GM15510 (cell line): ENCODE data around the gene RAB11FIP3.

Experiments used
- POLR2A ChIP-seq: IDR thresholded peaks from 3 replicates; pipeline ENCODE4 v1.6.1; 2011; ENCODE audit warnings: borderline replicate concordance; ENCODE audit not compliant: insufficient read length; ENCODE audit errors: extremely low read depth

The RAB11FIP3 gene

GRCh38 chr16:499924-500323 lies 74.5 kb downstream of the RAB11FIP3 start:
- TF ChIP-seq POLR2A: no peak

GRCh38 chr16:500709-501108 lies 75.3 kb downstream of the RAB11FIP3 start:
- TF ChIP-seq POLR2A: no peak

DNA sequence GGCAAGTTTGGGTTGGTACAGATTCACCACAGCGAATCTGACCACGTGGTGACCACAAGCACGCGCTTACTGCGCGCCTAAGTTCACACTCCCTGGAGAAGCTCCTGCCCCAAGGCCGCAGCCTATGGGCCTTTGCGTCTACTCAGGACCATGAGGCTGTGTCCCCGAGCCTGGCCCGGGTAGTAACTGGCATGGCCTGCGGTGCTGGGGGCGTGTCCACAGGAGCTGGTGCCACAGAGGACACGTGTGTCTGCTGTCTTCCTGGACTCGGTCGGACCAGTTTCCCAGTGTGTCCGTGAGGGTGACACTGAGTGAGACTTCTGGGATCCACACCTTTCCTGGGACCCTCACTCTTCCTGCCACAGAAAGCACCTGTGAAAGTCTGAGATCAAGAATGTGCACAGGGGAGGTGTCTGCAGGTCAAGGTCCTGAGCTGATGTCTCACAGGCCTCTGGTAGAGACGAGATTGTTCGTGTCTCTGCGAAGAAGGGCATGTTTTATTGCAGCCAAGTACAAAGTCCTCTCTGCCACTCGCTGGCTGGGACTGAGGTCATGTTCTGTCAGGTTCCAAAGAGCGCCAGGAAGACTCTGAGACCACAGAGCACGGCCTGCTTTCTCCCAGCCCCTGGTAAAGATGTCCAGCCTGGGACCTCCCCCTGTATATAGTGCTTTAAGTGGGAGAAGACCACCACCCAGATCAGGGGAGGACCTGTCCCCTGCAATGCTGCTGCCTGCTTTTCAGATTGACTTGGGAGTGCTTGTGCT lies 76.9 kb downstream of the RAB11FIP3 start:
- no peak for TF ChIP-seq POLR2A

GRCh38 chr16:503150-504071 lies 78.0 kb downstream of the RAB11FIP3 start:
- no peak for TF ChIP-seq POLR2A

GRCh38 chr16:505479-506245 lies 80.2 kb downstream of the RAB11FIP3 start:
- no peak for TF ChIP-seq POLR2A

GRCh38 chr16:506246-506546 lies 80.7 kb downstream of the RAB11FIP3 start:
- TF ChIP-seq POLR2A: no peak

DNA sequence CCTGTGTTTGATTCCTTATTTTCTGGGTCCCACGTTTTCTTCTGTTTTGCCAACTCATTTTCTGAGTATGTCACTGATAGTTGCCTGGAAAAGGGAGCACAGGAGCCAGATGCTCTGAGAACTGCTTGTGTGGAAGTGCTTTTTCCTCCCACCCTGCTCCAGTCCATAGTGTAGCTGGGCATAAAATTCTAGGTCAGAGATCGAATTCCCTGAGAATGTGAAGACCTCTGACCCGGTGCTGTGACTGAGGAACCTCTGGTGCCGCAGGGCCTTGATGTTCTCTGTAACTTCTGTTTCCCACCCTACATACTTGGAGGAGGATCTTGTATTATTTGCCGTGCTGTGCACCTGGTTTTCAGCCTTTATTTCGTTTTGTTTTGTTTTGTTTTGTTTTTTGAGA lies 82.5 kb downstream of the RAB11FIP3 start:
- no peak for TF ChIP-seq POLR2A

GRCh38 chr16:508884-509736 lies 83.7 kb downstream of the RAB11FIP3 start:
- no peak for TF ChIP-seq POLR2A

DNA sequence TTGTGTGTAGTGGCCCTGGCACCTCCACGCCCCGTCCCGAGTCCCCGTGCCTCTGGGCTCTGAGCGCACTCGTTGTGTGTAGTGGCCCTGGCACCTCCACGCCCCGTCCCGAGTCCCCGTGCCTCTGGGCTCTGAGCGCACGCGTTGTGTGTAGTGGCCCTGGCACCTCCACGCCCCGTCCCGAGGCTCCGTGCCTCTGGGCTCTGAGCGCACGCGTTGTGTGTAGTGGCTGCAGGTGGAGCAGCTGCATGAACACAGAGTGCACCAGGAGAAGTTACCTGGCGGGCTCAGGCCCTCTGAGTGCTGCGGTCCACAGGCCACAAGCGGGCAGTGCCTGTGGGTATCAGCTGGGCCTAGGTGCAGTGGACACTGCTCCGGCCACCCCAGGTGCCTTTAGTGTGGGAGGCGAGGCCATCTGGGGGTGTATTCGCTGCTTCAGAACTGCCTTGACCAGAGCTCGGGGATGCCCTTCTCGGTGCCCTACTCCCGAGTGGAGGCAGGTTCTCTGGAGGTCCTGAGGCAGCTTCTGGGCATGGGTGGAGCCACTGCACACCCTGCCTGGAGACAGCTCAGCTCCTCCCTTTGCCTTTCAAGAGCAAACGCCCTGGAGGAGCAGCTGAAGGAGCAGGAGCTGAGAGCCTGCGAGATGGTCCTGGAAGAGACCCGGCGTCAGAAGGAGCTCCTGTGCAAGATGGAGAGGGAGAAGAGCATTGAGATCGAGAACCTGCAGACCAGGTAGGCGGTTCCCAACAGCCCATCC lies 84.8 kb downstream of the RAB11FIP3 start:
- TF ChIP-seq POLR2A: no peak

DNA sequence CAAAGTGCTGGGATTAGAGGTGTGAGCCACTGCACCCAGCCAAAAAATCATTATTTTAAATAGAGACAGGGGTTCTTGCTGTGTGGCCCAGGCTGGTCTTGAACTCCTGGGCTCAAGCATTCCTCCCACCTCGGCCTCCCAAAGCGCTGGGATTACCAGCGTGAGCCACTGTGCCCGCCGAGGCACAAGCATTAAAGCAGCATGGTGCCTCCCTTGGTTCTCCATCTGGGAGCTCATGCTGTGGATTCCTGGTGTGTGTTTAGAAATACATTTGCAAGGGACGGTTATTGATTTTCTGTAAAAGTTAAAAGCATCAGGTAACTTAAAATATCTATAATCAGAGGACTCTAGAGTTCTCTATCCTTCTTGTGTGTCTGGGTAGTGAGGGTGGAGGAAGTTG lies 87.4 kb downstream of the RAB11FIP3 start:
- TF ChIP-seq POLR2A: no peak

GRCh38 chr16:513950-514349 lies 88.5 kb downstream of the RAB11FIP3 start:
- TF ChIP-seq POLR2A: no peak

DNA sequence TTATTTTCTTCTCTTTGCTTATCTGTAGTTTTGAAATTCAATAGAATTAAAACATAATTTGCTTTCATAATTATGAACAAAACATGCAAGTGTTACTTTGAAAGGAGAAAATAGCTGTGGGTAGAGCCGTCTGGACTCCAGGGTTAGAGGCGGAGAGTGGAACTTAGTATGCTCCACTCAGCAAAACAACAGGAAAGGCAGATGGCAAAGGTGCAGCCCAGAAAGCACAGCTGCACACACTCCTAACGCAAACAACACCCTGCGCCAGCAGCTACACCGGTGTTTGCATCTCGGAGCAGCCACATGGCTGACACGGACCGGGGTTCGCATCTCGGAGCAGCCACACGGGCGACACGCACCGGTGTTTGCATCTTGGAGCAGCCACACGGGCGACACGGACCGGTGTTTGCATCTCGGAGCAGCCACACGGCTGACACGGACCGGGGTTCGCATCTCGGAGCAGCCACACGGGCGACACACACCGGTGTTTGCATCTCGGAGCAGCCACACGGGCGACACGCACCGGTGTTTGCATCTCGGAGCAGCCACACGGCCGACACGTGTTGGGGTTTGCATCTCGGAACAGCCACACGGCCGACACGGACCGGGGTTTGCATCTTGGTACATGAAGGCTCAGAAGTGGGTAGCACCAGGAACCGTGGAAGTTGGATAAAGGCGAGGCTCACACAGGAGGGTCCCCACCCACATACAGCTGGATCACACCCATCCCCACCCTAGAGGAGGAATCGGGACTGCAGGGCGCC lies 89.9 kb downstream of the RAB11FIP3 start:
- TF ChIP-seq POLR2A: no peak

GRCh38 chr16:515939-516226 lies 90.4 kb downstream of the RAB11FIP3 start:
- TF ChIP-seq POLR2A: no peak

GRCh38 chr16:516301-516700 lies 90.9 kb downstream of the RAB11FIP3 start:
- no peak for TF ChIP-seq POLR2A

DNA sequence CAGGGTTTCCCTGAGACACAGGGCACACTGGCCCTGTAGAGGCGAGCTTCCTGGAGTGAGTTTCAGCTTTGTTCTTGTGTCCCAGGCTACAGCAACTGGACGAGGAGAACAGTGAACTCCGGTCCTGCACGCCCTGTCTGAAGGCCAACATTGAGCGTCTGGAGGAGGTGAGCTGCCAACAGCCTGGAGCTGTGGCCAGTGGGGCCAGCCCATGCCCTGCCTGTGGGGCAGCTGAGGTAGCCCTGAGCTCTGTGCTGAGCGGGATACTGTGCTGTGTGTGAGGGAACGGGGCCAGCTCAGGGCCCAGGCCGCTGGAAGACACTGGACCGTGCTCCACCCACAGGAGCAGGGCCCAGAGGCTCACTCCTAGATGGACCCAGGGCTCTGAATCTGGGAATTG lies 93.4 kb downstream of the RAB11FIP3 start:
- TF ChIP-seq POLR2A: no peak
